Dedifferentiated amniotic fluid mesenchymal stem cell (primary cell): Measurements from ENCODE around the gene HEXD.
"Not testable (repeated sequence)": the region's sequence is repeated elsewhere in the genome, so short reads cannot be mapped to it uniquely, and the experiment has no call there.

Experiments used
- DNase-seq: peaks from one replicate; pipeline ENCODE4 v3.0.0-alpha.2; 2016; ENCODE audit errors: extremely low spot score

Gene HEXD

GRCh38 chr17:82457073-82457928, 39.2 kb downstream of the HEXD start:
- no peak for DNase-seq

DNA sequence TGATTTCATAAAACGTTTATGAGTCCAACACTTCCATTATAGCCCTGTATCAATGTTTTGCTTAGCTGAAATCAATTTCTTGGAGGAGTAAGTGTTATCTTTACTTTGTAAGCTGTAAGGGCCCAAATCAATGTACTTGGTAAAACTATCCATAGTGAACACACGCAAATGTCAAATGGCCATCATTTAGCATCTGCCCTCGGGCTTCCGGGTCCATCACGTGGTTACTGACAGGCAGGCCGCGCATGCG, 39.7 kb downstream of the HEXD start:
- no peak for DNase-seq

DNA sequence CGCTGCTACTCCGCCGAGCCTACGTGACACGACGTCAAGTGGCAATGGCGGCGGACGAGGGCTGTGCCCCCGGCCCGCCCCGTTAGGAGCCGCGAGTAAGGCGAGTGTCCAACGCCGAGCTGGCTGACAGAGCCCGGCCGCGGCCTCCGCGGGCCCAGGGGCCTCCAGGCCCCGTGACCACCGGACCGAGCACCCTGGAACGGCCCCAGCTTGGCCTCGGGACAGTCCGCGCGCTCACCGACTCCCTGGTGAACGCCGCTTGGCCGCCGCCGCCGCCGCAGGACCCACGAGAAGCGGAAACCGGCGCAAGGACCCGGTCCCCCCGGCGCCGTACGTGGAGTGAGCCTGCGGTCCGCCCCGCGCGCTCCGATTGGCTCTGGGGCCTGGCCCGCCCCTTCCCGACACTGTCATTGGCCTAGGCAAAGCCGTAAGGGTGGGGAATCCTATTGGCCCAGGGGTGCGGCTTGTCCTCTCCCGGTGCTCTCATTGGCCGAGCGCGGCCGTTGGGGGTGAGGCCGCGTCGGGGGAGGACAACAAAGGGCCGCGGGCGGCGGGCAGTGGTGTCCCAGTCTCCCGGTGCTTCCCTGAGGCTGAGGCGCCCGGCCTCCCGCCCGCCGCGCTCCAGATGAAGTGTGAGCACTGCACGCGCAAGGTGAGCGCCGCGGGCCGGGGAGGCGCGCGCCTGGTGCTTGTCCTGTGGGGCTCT, 40.2 kb downstream of the HEXD start, which contains the start of gene NARF:
Gene NARF (plus strand): TSS at position 563 of the 706 bp plus-strand sequence. CDS start 63 bp downstream, at position 626.
- peak; percentile 98 for DNase-seq

DNA sequence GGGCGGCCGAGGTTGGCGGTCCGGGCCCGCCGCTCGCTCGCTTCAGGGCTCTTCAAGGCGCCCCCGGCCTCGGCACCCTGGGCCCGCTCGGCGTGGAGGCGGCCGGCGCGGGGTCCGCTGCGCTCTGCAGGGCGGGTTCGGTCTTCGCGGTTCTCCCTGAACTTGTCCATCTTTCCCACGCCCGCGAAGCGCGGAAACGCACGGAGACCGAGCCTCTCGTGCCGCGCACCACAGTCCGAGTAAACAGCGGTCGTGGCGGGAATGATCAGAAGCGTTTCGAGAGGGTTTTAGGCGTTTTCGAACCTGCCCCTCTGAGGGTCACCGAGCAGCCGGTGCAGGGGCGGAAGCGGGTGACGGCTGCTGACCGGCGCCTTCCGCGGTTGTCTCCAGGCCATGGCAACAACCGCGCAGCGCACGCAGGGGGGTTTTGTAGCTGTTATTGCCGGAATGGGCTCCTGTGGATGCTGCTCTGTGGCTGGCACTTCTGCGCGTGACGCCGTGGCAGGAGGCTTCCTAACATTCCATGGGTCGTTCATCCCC, 40.8 kb downstream of the HEXD start:
- DNase-seq = no peak

DNA sequence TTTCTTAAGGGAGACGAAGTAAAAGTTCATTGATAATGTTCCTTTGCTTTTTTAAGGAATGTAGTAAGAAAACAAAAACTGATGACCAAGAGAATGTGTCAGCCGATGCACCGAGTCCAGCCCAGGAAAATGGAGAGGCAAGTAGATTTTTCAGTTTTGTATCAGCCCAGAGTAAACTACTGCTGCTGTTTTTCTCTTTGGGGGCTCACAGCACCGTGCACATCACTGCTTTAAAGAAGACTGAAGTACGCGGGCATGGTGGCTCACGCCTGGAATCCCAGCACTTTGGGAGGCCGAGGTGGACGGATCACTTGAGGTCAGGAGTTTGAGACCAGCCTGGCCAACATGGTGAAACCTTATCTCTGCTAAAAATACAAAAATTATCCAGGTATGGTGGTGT, 41.8 kb downstream of the HEXD start:
- not testable (repeated sequence) for DNase-seq

- DNase-seq = no peak
These were observed 43.8 kb downstream of the HEXD start for GRCh38 chr17:82461827-82462524.

- DNase-seq = no peak
These were observed 45.2 kb downstream of the HEXD start for GRCh38 chr17:82463391-82463790.

GRCh38 chr17:82463925-82464566, 45.9 kb downstream of the HEXD start:
- DNase-seq = no peak

DNA sequence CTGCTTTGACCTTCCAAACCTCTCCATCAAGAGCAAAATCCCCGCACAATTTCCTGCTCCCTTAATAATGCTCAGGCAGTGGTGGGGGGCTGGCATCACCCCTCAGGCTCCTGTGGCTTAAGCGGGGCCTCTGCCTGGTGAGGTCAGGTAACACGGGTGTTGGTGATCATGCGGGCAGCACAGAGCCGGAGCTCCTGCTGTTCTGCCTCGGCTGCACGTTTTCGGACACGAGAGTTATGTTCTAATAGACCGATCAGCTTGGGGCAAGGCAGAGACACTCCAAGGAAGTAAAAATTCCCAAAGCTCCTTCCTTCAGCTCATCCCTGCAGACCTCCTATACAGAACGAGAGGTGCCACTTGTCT, 46.4 kb downstream of the HEXD start:
- DNase-seq = no peak

GRCh38 chr17:82465023-82465603, 47.0 kb downstream of the HEXD start:
- DNase-seq = no peak

DNA sequence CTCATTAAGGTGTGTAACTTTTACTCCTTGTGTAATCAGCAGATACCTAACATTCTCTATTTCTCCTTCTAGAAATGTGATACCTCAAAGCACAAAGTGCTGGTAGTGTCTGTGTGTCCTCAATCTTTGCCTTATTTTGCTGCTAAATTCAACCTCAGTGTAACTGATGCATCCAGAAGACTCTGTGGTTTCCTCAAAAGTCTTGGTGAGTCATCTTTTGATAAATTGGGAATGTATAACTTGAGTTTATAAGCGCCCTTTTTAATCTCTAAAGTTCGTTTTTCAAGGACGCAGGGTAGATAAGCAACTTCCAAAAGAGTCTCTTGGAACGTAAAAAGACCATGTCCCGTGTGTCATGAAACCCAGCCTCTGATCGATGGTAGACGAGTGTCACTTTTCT, 50.5 kb downstream of the HEXD start:
- no peak for DNase-seq

DNA sequence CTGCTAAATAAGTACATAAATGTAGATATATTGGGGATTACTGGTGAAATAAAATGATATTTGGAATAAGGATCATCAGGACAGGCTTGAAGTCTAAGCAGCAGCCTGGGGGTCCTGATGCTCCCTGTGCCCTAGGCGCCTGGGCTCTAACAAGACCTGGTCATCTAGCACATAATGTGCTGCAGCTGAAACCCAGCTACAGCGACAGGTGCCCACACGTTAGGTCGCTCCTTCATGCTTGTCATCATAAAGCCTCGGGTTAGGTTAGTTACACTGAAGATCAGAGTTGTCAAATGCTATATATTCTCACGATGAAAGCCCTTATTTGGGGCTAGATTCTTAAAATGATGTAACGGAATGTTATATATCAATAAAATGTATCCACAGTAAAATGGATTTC, 51.9 kb downstream of the HEXD start:
- no peak for DNase-seq

- no peak for DNase-seq
These were observed 56.3 kb downstream of the HEXD start for GRCh38 chr17:82474223-82475010.

GRCh38 chr17:82475458-82475857, 57.3 kb downstream of the HEXD start:
- DNase-seq = no peak

DNA sequence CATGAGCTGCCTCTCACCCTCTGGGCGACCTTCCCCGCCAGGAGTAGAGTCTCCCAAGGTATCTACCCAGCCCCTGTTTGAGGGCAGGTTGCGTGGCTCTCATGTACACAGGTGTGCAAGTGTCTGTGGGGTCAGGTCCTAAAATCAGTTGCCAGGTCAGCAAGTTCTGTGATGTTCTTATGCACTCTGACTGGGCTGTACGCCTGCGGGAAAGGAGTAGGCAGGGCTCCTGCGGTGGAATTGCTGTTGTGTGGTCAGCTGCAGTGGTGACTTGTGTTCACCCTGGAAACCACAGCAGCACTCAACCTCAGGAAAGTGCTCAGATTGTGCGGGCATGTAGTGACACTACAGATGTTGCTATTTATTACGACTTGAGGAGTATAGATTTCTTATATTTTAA, 59.8 kb downstream of the HEXD start:
- DNase-seq = no peak

DNA sequence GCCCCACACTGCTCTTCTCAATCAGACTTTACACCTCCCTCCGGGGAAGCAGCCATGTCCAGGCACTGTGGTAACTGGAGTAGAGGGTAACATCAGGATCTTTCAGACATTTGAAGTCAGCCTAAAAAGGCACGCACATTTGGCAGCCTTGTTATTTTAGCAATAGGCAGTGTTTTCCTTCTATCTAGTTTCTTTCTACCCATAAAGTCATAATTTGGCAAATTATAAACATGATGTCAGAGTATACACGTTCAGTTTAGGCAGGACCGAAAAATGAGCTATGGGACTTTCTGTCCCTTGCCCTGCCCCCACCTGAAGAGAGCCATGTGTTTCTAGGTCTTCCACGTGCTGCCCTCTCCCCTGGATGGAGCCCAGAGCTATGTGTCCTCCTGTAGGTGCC, 61.5 kb downstream of the HEXD start:
- no peak for DNase-seq

GRCh38 chr17:82480318-82480717, 62.2 kb downstream of the HEXD start:
- no peak for DNase-seq

- no peak for DNase-seq
These were observed 65.1 kb downstream of the HEXD start for GRCh38 chr17:82483204-82483660.

DNA sequence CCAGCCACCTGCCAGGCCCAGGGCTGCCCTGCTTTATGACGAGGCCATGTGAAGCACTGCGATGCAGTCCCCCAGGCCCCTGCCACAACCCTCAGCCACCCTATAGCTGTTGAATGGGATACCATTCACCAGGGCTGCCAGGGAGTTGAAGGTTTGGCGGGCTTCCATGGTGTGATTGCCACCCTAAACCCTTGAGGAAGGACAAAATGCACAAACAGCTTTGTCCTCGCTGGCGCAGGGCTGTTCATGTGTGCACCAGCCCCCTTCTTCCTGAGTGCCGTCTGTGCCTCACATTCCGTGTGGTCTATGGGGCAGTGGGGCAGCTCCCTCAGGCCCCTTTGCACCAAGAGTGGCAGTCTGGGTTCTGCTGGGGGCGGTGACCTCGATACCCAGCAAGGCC, 65.7 kb downstream of the HEXD start:
- no peak for DNase-seq

DNA sequence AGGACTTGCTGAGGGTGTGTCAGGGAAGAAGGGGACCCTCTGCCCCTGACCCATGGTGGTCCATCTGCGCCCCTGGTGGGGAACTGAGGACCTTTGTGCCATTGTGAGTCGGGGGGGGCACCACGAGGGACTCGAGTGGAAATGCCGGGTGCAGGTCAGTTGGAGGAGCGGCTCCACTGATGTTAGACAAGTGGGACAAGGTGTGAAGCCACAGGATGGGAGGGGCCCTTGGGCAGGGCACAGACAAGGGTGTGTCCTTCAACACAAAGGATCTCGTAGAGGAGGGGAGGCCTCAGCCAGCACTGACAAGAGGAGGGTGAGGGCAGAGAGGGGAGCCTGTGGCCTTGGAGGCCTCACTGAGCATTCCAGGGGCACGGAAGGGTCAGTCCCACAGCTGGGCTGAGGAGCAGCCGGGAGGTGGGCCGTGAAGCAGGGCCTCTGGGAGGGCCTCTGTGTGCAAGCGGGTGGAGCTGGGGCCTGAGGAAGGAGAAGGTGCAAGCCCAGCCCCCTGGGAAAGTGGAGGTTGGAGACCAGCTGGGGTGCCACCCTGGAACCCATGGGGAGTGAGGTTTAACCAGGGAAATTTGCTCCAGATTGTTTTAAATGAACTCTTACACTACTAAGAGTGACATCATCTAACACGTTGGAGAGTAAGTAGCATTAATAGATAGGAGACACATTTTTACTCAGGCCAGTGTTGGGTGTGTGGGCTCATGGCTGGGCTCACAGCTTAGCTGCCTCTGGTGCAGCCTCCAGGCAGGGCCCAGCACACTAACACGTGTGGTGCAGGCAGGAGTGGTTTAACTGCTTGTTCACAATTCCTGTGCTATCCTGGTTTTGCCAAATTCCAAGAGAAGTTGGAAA, 68.3 kb downstream of the HEXD start:
- no peak for DNase-seq
